Stimulated activated CD4-positive, alpha-beta T cell treated with anti-CD3 and anti-CD28 coated beads, Interleukin-1b, Interleukin-23, amount 100 ng/mL, for 1 hour (primary cell): Measurements from ENCODE around the gene KRIT1.
"Not testable (repeated sequence)": the region's sequence is repeated elsewhere in the genome, so short reads cannot be mapped to it uniquely, and the experiment has no call there.

Experiments used
- DNase-seq, 2 donors: peaks; one replicate each; pipeline ENCODE4 v3.0.0-alpha.2; 2020; ENCODE audit warnings: low read depth in 2 of 2

KRIT1 gene

GRCh38 chr7:92245487-92246359, at the start of gene KRIT1, which contains the start of gene ANKIB1:
TSS of gene KRIT1 (minus strand) at chr7:92245914. CDS start at chr7:92242135, 3,779 bp downstream.
TSS of gene ANKIB1 (plus strand) at chr7:92245974. CDS start at chr7:92294979, 49,005 bp downstream.
- DNase-seq, result peak; percentile 52 to 70

GRCh38 chr7:92295391-92295790, 49.7 kb upstream of the KRIT1 start:
- no peak for DNase-seq

- DNase-seq, result no peak
These were observed 48.3 kb upstream of the KRIT1 start for GRCh38 chr7:92293896-92294590.

- DNase-seq, result no peak
These were observed 47.3 kb upstream of the KRIT1 start for GRCh38 chr7:92292981-92293380.

GRCh38 chr7:92289321-92289720, 43.6 kb upstream of the KRIT1 start:
- no peak for DNase-seq

GRCh38 chr7:92282930-92283329, 37.2 kb upstream of the KRIT1 start:
- DNase-seq, result no peak

- DNase-seq, result no peak
These were observed 36.6 kb upstream of the KRIT1 start for GRCh38 chr7:92282221-92282814.

GRCh38 chr7:92281031-92281430, 35.3 kb upstream of the KRIT1 start:
- DNase-seq, result no peak

GRCh38 chr7:92279396-92280031, 33.8 kb upstream of the KRIT1 start:
- no peak for DNase-seq

- DNase-seq, result no peak
These were observed 30.7 kb upstream of the KRIT1 start for GRCh38 chr7:92276460-92276864.

- DNase-seq, result no peak
These were observed 29.6 kb upstream of the KRIT1 start for GRCh38 chr7:92275327-92275726.

- DNase-seq, result no peak
These were observed 23.2 kb upstream of the KRIT1 start for GRCh38 chr7:92268921-92269320.

GRCh38 chr7:92266415-92267241, 20.9 kb upstream of the KRIT1 start:
- DNase-seq, result no peak

GRCh38 chr7:92260248-92260781, 14.6 kb upstream of the KRIT1 start:
- DNase-seq, result no peak

- no peak for DNase-seq
These were observed 14.0 kb upstream of the KRIT1 start for GRCh38 chr7:92259610-92260247.

GRCh38 chr7:92259062-92259461, 13.3 kb upstream of the KRIT1 start:
- no peak for DNase-seq

GRCh38 chr7:92255308-92255707, 9.6 kb upstream of the KRIT1 start:
- DNase-seq, result no peak

- not testable (repeated sequence) for DNase-seq
These were observed 9.1 kb upstream of the KRIT1 start for GRCh38 chr7:92254800-92255199.

- no peak for DNase-seq
These were observed 7.5 kb upstream of the KRIT1 start for GRCh38 chr7:92253251-92253650.

GRCh38 chr7:92251181-92251580, 5.5 kb upstream of the KRIT1 start:
- no peak for DNase-seq
